ENCODE results near the gene NCOA5. TPM values are rescaled to one million over a fixed set of nuclear protein-coding genes. Genes with fewer than 3 reads are reported as not detected.

The NCOA5 gene
- total RNA-seq, 1 experiment from 2014 or later, result 16.5 TPM

DNA sequence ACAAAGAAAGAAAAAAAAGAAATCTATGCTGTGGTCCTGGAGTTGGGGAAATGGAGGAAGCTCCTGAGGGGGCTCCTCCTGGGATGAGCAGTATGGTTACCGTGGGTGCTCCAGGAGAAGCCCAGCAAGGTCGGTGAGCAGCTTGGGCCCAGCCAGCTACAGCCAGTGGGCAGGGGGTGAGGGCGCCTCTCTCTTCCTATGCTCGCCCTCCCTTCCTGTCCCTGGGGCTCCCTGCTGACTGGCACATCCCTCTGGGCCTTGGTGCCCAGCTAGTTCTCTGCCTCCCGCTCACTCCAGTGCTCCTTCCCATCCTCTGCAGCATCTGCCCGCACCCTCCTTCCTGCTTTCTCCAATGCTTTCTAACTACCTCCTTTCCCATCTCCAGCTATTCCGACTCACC lies 45.0 kb upstream of the NCOA5 start (continued):
- TF ChIP-seq, protein P1, sequence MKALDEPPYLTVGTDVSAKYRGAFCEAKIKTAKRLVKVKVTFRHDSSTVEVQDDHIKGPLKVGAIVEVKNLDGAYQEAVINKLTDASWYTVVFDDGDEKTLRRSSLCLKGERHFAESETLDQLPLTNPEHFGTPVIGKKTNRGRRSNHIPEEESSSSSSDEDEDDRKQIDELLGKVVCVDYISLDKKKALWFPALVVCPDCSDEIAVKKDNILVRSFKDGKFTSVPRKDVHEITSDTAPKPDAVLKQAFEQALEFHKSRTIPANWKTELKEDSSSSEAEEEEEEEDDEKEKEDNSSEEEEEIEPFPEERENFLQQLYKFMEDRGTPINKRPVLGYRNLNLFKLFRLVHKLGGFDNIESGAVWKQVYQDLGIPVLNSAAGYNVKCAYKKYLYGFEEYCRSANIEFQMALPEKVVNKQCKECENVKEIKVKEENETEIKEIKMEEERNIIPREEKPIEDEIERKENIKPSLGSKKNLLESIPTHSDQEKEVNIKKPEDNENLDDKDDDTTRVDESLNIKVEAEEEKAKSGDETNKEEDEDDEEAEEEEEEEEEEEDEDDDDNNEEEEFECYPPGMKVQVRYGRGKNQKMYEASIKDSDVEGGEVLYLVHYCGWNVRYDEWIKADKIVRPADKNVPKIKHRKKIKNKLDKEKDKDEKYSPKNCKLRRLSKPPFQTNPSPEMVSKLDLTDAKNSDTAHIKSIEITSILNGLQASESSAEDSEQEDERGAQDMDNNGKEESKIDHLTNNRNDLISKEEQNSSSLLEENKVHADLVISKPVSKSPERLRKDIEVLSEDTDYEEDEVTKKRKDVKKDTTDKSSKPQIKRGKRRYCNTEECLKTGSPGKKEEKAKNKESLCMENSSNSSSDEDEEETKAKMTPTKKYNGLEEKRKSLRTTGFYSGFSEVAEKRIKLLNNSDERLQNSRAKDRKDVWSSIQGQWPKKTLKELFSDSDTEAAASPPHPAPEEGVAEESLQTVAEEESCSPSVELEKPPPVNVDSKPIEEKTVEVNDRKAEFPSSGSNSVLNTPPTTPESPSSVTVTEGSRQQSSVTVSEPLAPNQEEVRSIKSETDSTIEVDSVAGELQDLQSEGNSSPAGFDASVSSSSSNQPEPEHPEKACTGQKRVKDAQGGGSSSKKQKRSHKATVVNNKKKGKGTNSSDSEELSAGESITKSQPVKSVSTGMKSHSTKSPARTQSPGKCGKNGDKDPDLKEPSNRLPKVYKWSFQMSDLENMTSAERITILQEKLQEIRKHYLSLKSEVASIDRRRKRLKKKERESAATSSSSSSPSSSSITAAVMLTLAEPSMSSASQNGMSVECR (CRISPR knock-in tag; IDR thresholded peaks at IDR 0.05; ENCODE audit: borderline replicate concordance), result no peak
- TF ChIP-seq, protein P2, sequence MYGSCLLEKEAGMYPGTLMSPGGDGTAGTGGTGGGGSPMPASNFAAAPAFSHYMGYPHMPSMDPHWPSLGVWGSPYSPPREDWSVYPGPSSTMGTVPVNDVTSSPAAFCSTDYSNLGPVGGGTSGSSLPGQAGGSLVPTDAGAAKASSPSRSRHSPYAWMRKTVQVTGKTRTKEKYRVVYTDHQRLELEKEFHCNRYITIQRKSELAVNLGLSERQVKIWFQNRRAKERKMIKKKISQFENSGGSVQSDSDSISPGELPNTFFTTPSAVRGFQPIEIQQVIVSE (CRISPR knock-in tag; IDR thresholded peaks at IDR 0.05; ENCODE audit: borderline replicate concordance), result no peak
- TF ChIP-seq, protein P3, sequence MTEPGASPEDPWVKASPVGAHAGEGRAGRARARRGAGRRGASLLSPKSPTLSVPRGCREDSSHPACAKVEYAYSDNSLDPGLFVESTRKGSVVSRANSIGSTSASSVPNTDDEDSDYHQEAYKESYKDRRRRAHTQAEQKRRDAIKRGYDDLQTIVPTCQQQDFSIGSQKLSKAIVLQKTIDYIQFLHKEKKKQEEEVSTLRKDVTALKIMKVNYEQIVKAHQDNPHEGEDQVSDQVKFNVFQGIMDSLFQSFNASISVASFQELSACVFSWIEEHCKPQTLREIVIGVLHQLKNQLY (CRISPR knock-in tag; IDR thresholded peaks at IDR 0.05), result no peak
- TF ChIP-seq CBFB (CRISPR knock-in tag; IDR thresholded peaks at IDR 0.05; ENCODE audit: low read depth), result no peak

DNA sequence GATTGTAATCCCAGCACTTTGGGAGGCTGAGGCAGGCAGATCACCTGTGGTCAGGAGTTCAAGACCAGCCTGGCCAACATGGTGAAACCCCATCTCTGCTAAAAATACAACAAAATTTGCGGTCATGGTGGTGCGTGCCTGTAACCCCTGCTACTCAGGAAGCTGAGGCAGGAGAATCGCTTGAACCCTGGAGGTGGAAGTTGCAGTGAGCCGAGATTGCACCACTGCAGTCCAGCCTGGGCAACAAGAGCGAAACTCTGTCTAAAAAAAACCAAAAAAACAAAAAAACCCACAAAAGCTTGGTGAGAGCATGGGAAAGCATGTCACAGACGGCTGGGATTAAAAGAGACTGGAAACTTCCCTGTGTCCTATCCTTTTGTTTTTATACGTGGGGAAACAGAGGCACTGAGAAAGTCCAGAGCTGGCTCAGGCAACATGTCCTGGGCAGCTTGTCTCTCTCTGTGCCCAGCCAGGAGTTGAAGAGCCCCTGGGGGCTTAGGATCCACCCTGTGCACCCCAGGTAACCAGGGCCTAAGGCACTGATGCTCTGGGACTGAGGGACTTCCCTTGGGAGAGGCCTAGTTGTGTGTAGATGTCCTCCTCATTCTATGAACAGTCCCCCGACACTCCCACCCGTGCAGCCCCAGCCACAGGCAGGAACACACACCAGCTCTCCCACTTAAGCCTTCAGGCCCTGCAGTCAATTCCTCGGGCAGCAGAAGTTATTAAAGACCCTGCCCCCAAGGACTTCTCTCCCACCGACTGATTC lies 44.3 kb upstream of the NCOA5 start:
- TF ChIP-seq ESRRA (CRISPR knock-in tag; IDR thresholded peaks at IDR 0.05; ENCODE audit: borderline replicate concordance) (no peak), FOXP1 (CRISPR knock-in tag; IDR thresholded peaks at IDR 0.05; ENCODE audit: borderline replicate concordance) (no peak), TEAD1 (CRISPR knock-in tag; IDR thresholded peaks at IDR 0.05) (no peak), EMX1 (CRISPR knock-in tag; IDR thresholded peaks at IDR 0.05) (no peak), SMAD4 (CRISPR knock-in tag; IDR thresholded peaks at IDR 0.05) (no peak), ZNF423 (CRISPR knock-in tag; IDR thresholded peaks at IDR 0.05) (no peak), FOXJ3 (CRISPR knock-in tag; IDR thresholded peaks at IDR 0.05; ENCODE audit: borderline replicate concordance) (no peak), SOX15 (CRISPR knock-in tag; IDR thresholded peaks at IDR 0.05) (no peak), OVOL2 (CRISPR knock-in tag; IDR thresholded peaks at IDR 0.05; ENCODE audit: borderline replicate concordance) (no peak), ZNF219 (CRISPR knock-in tag; IDR thresholded peaks at IDR 0.05; ENCODE audit: borderline replicate concordance) (no peak)
- TF ChIP-seq, protein P4, sequence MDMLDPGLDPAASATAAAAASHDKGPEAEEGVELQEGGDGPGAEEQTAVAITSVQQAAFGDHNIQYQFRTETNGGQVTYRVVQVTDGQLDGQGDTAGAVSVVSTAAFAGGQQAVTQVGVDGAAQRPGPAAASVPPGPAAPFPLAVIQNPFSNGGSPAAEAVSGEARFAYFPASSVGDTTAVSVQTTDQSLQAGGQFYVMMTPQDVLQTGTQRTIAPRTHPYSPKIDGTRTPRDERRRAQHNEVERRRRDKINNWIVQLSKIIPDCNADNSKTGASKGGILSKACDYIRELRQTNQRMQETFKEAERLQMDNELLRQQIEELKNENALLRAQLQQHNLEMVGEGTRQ (CRISPR knock-in tag; IDR thresholded peaks at IDR 0.05), result no peak
- TF ChIP-seq, protein P5, sequence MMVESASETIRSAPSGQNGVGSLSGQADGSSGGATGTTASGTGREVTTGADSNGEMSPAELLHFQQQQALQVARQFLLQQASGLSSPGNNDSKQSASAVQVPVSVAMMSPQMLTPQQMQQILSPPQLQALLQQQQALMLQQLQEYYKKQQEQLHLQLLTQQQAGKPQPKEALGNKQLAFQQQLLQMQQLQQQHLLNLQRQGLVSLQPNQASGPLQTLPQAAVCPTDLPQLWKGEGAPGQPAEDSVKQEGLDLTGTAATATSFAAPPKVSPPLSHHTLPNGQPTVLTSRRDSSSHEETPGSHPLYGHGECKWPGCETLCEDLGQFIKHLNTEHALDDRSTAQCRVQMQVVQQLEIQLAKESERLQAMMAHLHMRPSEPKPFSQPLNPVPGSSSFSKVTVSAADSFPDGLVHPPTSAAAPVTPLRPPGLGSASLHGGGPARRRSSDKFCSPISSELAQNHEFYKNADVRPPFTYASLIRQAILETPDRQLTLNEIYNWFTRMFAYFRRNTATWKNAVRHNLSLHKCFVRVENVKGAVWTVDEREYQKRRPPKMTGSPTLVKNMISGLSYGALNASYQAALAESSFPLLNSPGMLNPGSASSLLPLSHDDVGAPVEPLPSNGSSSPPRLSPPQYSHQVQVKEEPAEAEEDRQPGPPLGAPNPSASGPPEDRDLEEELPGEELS (CRISPR knock-in tag; IDR thresholded peaks at IDR 0.05), result no peak
- CTCF ChIA-PET, result interaction anchor here (0.6 to 7.9 kb wide), 6 partner anchors 41 to 214 kb away, joined by 3 to 118 read pairs (median 21); no protein-coding TSS in a partner anchor

More for the DNA sequence above, 44.3 kb upstream of the NCOA5 start:
- ATAC-seq (no peak), DNase-seq (ENCODE audit: low spot score) (no peak)
- H3K4me3 Mint-ChIP-seq, result no peak overlapping the region
- H3K27ac Mint-ChIP-seq, result no peak overlapping the region
- peaks cover 21% of the 10 kb centered on the region for H3K4me1 Mint-ChIP-seq
- no peaks in the 10 kb centered on the region for H3K9me3 Mint-ChIP-seq
- peaks cover 17% of the 10 kb centered on the region for H3K27me3 Mint-ChIP-seq (ENCODE audit: low read depth)
- H3K36me3 Mint-ChIP-seq, result no peaks in the 10 kb centered on the region
- POLR2A ChIA-PET, result no interaction called here
